Activated CD8-positive, alpha-beta memory T cell treated with anti-CD3 and anti-CD28 coated beads, Interleukin-2, amount 50 U/mL, for 1 hour (primary cell): Measurements from ENCODE around the gene EEF1AKMT1.

Source experiments
- DNase-seq: peaks from one replicate; pipeline ENCODE4 v3.0.0-alpha.2; 2020; ENCODE audit errors: extremely low read depth

EEF1AKMT1 gene

DNA sequence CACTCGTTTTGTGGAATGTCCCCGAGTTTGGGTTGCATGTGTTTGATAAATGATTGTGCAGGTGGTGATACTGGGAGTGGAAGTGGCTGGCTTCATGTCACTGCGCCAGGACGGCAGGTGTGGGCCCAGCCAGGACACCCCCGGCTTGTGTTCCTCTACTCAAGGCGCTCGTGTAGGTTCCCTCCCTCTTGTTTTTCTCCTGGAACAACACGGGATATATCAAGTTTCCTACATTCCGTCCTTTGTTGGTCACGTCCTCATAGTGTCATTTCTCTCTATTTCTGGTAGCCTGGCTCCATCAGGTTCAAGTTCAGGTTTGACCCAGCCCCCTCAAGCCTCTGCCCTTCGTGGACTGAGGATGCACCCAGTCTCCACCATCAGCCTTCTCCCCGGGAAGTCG, 54.0 kb downstream of the EEF1AKMT1 start:
- no peak for DNase-seq

DNA sequence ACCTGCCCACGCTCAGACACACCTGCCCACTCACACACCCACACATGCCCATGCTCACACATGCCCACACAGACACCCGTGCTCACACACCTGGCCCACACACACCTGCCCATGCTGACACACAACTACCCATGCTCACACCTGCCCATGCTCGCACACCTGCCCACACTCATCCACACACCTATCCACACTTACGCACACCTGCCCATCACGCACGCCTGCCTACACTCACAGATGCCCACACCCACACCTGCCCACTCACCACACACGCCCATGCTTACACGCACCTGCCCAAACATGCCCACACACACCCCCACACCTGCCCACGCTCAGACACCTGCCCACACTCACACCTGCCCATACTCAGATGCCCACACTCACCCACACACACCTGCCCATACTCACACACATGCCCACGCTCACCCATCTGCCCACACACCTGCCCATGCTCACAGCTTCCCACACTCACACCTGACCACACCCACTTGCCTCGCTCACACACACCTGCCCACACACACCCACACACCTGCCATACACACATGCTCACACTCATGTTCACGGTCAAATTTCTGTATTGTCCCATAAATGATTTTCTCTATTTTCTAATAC, 54.7 kb downstream of the EEF1AKMT1 start:
- DNase-seq = no peak

DNA sequence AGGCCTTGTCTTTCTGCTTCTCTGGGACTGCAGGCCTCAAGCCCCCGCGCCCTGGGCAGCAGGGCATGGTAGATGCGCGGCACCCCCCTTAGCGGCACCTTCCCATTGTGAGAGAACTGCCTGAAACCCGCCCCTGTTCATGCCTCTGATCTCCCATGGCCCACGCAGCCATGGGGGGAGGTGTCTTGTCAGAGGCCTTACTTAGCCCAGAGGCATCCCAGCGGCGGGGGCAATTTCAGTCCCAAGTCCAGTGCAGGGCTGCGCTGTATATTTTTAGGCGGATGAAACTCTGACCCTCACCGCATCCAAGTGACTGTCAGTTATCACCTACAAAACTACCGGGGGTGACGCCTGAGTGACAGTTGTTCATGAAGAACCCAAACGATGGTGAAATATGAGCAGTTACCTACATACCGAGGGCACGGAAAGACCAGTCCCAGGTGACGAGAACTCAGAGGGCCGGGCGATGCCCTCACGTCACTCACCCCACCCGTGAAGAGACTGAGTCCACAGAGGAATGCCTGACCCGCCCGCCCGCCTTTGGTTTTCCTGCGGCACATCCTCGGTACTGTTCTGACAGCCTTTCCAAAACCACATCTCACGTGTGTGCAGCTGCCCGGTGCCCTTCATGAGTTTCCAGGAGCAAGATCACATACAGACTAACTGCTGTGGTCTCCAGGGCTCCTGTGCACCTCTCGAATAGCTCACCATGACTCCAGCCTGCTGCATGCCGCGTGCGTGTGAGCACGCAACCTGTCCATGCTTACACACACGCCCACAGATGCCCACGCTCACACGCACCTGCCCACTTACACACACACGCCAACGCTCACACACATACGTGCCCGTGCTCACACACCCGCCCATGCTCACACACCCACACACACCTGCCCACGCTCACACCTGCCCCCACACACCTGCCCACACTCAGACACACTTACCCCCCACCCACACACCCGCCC, 55.9 kb downstream of the EEF1AKMT1 start:
- DNase-seq = no peak

DNA sequence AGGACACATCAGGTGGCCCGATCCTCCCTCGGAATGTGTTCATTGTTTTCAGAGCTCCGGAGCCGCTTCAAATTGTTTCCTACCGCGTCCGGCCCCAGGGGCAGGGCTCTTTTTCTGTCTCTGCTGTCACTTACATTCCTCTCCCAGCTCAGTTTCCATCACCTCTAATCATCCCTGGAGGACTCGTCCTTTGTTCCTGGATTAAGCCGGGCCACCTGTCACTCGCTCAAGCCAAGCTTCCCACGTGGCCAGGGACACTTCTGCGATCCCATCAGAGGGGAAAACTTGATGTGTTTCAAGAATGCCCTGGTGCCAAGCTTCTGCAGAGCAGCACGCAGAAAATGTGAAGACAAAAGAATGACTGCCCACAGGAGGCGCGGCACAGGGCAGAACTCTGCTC, 56.8 kb downstream of the EEF1AKMT1 start:
- DNase-seq = no peak

DNA sequence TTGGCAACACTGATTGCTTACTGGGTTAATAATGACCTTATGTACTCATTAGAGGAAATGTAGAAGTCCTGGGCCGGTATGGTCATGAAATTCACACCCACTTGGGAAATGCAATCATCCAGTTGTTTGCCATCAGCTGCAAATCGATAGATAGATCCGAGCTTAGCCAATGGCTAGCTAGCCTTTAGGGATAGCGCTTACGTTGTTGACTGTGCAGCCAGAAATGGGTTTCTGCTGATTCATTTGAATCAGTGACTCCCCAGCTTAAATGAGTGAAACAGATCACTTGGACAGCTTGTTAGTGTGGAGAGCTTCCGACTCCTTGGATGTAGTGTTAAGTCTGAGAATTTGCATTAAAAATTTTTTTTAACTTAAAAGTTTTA, 58.4 kb downstream of the EEF1AKMT1 start:
- no peak for DNase-seq

DNA sequence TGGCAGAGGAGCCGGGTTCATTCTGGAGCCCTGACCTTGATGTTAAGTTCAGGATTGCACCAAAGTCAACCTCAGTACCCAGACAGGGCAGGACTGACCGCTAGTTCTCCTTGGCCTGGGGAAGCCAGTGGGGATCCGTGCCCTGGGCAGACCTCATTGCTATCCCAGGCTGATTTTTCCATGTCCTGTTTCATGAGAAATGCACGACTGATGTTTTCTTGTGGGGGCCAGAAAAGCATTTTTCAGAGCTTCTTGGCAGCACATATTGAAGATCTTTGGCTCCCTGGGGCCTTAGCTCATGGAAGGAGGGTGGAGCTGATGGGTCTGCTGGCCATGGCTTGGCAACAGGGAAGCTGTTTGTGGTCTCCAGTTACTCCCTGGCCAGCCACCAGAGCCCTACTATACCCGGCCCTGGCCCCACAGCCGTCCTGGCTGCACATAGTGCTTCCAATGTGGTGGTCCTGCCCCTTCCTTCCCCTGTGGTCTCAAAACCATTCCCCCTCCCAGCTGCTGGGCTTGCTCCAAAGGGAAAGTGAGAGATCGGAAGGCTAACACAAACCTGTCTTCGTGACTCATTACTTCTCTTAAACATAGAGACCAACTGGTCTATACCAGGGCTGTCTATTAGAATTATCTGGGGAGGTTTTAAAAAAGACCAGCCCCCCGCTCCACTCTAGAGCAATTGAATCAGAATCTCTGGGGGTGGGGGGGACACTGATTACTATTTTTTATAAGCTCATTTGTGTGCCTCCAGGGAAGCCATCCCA, 59.0 kb downstream of the EEF1AKMT1 start:
- DNase-seq = no peak

DNA sequence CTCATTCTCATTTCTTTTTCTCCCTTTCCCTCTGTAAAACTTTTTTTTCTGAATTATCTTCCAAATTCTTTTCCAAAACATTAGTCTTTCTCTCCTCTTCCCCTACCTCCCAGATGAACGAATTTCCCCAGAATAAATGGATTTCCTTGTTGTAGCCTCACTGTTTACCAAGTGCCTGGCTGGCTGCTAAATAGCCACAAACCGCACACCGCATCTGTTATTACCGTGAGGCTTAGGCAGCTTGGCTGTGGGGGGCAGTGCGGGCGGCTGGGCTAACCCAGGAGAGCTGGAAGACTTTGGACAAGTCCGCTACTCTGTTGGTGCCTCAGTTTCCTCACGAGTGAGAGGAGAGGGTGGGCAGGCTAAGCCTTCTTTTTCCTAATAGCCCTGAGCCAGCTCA, 59.6 kb downstream of the EEF1AKMT1 start:
- no peak for DNase-seq

DNA sequence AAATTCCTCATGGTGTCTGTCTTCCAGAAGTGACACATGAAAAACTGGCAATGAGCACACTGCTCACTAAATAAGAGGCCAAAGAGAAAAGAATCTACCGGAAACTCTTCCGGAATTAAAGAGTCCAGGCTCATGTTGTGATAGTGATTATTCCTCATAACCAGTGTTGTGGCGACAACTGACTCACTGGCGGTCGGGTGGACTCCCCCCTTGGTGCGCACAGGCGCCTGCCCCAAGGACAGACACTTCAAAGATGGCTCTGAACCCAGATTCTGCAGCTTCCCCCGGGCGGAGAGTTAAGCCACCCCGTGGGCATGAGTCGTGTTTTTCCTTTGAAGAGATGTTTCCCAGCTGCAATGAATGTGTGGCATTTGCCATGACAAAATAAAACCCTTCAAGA, 60.0 kb downstream of the EEF1AKMT1 start:
- no peak for DNase-seq

DNA sequence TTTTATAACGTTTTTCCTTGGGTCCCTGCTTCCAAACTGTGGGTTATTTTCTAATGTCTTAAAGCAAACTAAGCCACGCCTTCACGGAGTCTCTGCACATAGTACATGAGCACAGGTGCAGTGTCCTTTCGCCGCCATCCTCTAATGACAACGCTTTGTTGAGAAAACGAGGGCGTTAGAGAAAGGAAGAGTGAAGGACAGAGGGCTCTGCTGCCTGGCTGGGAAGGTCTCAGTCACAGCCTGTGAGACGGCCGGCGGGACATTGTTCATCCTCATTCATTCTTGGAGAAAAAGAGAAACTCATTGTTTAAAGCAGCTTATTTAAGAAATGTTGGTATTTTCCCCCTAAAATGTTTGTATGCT, 60.8 kb downstream of the EEF1AKMT1 start:
- no peak for DNase-seq

DNA sequence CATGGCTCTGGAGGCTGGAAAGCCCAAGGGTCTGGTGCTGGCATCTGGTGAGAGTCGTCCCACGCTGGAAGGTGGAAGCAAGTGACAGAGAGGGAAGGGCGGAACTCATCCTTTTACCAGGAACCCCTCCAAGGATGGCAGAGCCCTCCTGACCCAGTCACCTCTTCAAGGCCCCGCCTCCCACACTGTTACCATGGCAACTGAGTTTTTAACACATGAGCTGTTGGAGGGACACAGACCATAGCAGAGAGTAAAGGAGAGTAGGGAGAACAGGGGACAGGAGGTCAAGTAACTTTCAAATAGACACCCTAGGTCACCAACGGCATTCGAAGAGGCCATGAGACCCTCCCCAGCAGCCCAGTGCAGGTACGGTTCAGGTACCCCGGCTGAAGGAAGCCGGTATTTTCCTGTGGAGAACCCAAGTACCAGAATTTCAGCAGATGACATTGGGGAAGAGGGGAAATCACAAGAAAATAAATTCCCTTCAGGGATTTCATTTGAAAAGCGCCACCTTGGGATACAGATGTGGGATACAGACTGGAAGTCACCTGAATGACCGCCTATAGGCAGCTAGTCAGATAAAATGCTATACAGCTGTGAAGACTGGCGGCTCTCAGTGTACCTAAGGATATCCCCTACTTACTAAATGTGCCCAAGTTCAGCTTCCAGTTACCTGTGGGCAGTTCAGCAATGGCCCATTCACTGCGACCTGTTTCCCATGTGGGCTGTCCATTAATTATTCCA, 62.3 kb downstream of the EEF1AKMT1 start:
- DNase-seq = no peak

DNA sequence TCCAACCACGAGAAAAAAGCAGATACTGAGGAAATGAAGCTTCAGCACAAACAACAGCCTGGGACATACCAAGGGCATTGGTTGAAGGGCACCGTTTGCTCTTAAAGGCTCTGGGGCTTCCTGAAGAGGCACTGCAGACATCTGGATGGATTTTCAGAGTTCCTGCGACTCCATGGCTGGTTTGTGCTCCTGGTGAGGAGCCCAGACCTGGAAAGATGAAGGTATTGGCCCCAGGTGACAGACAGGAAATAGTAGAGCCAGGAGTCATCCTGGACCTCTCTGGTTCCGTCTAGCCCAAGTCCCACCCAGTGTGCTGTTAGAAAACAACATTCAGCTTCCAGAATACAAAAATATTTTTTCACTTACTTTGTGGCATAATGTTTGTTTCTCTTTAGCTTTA, 64.0 kb downstream of the EEF1AKMT1 start:
- DNase-seq = no peak

DNA sequence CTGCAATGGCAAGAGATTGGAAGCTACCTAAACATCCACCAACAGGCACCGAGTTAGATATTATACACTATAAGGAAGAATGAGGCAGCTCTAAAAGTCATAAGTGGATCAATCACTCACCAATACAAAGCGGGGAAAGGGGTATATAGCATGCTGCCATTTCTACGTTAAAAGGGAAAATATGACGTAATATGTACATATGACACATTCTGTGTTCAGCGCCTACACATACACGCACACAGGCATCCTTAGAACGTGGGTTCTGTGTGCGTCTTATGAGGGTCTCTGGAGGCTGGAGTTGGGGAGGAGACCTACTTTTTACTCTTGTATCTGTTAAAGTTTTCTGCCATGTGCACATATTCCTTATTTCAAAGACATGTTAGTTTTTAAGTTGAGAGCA, 64.4 kb downstream of the EEF1AKMT1 start:
- no peak for DNase-seq

DNA sequence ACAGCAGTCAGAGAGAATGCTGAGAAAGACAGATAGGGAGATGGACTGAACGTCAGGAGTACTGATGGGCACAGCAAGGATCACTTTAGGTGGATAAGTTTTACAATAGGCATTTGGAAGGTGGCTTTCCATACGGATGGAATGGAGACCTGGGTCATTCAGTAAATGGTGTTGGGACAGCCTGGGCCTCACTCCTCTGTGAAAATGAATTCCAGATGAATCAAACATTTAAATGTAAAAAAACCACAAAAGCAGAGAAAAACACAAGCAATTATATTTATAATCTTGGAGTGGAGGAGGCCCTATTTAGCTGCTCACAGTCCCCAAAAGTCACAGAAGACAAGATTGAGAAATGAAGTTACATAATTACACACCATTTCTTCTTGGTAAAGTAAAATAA, 65.5 kb downstream of the EEF1AKMT1 start:
- no peak for DNase-seq

DNA sequence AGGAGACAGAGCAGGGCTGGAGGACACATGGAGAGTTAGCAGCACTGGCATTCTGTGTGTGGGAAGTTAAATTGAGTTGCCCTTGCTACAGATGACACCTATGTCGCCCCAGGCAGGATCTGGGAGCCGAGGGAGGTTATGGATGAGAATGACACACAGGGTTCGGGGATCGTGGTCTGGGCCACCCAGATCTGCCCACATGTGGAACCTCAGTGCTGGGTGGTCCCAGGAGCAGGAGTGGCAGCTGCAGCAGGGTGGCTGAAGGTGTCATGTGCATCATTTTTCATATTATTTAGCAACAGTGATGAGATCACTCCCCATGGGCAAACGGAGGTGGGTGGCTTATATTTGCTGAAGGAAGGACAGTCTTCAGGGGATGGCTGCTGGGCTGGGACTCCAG, 67.1 kb downstream of the EEF1AKMT1 start:
- no peak for DNase-seq

DNA sequence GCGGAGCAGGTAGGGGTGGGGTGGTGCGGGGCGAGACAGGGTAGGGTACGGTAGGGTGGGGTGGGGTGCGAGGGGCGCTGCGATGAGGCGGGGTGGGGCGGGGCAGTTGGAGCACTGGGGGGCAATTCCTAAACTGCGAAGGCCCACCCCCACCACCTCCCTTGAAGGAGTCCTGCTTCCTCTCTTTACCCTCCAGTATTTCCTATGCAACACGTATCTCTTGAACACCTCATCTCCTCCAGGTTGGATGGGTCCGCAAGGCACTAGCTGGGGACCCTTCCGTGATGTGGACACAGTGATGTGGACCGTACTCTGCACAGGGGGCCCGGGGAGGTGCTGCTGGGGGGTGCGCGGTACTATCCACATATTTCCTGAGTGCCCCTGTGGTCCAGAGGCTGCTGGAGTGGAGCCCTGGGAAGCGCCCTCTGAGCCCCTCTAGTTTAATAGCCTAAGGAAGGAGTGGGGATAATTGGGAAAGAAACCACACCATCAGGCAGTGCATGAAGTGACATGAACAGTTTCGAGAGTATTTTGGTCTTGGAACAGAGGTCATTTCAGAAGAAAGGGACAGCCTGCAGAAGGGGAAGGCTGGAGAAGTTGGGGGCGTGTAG, 69.2 kb downstream of the EEF1AKMT1 start:
- DNase-seq = no peak

DNA sequence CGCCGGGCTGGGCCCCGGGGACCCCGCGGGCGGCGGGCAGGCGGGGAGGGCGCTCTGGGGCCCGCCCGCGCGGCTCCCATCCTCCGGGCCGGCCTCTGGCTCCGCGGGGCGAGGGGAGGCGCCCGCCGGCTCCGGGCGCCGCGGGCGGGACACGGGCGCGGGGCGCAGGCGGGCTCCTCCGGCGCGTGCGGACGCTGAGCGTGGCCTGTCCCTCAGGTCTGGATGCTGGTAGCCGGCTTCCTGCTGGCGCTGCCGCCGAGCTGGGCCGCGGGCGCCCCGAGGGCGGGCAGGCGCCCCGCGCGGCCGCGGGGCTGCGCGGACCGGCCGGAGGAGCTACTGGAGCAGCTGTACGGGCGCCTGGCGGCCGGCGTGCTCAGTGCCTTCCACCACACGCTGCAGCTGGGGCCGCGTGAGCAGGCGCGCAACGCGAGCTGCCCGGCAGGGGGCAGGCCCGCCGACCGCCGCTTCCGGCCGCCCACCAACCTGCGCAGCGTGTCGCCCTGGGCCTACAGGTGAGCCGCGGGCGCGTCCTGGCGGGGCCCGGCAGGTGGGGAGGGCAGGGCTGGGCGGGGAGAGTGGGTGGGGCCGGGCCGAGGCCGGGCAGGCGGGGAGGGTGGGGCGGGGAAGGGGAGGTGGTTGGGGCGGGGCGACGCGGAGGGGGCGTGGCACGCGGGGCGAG, 69.8 kb downstream of the EEF1AKMT1 start:
- DNase-seq = peak; percentile 25

DNA sequence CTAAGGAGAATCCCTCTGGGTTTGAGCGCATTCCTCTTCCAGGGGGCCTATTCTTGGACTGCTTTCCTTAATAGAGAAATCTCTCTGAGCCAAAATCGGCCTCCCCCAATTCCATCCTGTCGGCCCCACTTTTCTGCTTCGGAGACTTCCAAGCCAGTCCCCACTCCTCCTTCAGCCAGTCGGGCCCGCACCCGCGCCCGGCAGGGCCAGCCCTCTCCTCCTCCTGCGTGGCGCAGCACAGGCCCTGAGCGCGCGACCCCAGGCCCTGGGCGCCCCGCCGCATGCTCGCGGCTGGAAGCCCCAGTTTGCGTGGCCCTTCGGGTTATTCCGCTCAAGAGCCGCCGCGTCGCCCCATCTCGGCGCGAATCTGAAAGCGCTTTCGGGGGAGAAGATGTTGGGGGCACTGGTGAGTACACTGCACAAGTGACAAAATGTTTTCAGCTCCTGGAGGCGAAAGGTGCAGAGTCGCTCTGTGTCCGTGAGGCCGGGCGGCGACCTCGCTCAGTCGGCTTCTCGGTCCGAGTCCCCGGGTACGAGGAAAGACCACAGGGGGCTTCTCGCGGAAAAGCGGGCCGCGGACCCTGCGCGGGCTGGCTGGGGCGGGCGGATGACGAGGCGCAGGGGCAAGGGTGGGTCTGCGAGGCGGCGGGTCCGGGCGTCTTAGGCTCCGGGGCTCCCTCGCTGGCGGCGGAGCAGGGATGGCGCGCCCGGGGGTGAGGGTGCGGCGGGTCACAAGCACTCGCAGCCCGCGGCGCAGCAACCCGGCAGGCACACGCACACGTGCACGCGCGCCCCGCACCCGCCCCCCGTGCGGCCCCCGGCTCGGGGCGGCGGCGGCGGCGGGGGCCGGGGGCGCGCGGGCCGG, 70.6 kb downstream of the EEF1AKMT1 start, which contains the start of gene IL17D:
Gene IL17D (plus strand): TSS at position 785 of the 865 bp plus-strand sequence. CDS start 303 bp downstream, outside the sequence.
- no peak for DNase-seq

DNA sequence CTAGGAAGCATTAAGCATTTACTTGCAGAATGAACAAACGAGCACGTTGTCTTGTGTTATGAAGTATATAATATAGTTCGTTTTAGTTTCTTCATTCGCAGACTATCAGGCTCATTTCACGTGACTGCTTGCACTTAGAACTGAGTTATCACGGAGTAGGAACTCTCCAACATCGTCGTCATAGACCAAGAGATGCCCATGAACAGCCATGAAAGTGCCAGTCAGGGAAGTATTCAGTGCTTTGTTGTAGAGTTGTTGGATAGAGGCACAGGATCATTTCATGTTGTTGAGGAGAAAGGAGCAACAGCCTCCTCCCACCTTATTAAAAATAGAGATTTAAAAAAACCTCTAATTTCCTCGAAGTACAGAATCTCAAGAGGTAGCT, 71.2 kb downstream of the EEF1AKMT1 start:
- no peak for DNase-seq

DNA sequence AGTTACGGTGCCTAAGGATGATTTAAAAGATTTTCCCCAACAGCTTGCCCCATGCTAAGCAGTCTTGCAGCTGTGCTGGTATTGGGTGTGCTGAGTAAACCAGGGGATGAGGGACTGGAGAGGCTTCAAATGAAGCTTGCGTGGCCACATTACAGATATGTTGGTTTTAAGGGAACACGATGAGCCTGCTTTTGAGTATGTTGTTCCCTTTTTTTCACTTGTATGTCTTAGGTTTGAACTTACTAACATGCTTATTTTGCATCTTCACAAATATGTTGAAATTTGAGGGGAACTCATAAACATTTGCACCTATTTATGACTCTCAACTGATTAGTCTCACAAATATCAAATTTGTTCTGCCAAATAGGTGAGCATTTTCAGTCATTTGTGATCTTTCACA, 72.3 kb downstream of the EEF1AKMT1 start:
- DNase-seq = no peak

DNA sequence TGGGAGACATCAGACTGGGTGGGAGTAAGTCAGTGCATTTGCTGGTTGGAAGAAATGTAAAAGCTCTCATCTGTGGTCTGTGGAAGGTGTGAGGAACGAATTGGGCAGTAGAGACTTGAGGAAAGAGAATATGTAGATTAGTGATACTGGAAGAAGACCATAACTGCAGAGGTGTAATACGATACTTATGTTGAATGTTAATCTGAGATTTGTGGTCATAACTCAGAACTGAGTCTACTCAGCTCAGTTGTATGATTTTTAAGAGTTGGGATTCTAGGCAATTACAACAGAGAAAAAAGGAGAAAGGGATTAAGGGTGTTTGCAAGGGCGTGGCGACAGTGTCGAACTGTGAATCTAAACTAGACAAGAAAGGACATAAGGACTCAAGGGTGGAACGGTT, 73.5 kb downstream of the EEF1AKMT1 start:
- DNase-seq = no peak
